ENCODE results near the gene MXD3.
"Not testable (repeated sequence)": the region's sequence is repeated elsewhere in the genome, so short reads cannot be mapped to it uniquely, and the experiment has no call there.

Gene MXD3

DNA sequence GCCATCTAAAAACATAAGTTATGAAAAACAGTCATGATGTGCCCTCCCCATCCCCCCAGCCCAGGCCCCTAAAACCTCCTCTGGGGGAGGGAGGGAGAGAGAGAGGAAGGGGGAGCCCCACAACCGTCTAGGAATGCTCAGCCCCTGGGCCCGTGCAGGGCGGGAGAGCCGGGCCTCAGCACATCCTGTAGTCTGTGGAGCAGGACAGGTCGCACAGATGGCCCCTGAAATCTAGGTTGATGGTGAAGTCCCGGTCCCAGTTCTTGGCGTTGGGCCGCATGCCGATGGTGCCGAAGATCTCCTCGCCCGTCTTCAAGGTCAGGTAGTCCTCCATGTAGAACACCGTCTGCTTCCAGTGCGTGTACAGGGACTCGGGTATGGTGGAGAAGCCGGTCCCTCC lies 46.3 kb downstream of the MXD3 start:
- DNase-seq (ENCODE audit: low read depth, low spot score), result no peak

DNA sequence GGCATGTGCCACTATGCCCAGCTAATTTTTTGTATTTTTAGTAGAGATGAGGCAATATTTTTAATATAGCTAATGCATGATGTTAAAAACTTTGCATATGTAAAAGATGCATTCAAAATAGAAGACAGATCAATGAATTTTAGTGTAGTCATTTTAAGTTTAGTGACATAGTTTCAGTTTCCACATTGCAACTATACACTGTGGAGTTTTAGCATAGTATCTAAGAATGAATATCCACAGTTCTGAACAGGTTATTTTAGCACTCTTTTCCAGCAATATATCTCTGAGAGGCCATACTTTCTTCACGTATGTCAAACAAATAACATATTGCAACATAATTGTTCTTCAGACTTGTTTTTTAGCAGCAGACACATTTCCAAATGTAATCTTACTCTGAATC lies 47.5 kb downstream of the MXD3 start:
- DNase-seq (ENCODE audit: low read depth, low spot score), result no peak

DNA sequence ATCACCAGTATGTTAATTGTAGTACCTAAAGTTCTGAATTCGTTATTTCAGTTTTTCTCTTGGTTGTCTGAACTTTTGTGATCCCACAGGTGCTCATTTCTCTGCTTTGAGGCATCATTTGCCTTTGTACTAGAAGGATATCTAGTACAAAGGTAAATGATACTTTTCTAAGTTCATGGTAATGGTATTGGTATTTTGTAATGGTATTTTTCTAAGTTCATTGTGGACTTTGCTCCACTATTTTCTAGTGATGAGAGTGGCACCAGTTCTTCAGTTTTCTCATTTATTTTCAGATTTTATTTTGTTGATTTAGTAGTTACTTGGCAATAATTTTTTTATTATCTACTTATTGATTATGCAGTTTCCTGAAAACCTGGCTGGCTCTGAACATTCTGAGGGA lies 50.2 kb downstream of the MXD3 start:
- DNase-seq (ENCODE audit: low read depth, low spot score), result no peak

DNA sequence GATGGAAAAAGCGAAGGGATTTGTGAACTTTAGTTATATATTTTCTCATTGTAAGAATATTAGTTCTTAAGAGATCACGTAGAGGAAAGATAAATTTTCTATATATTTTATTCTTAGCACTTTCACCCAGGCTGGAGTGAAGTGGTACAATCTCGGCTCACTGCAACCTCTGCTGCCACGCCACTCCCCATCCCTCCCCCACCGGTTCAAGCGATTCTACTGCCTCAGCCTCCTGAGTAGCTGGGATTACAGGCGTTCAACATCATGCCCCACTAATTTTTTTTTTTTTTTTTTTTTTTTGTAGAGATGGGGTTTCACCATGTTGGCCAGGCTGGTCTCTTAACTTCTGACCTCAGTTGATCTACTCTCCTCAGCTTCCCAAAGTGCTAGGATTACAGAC lies 50.7 kb downstream of the MXD3 start:
- DNase-seq (ENCODE audit: low read depth, low spot score), result no peak

DNA sequence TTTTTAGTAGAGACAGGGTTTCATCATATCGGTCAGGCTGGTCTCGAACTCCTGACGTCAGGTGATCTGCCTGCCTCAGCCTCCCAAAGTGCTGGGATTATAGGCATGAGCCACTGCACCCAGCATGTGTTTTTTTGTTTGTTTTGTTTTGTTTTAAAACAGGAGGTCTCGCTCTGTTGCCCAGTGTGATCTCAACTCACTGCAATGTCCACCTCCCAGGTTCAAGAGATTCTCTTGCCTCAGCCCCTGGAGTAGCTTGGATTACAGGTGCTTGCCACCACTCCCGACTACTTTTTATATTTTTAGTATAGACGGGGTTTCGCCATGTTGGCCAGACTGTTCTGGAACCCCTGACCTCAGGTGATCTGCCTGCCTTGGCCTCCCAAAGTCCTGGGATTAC lies 53.0 kb downstream of the MXD3 start:
- DNase-seq (ENCODE audit: low read depth, low spot score), result not testable (repeated sequence)
